Measurements from ENCODE around the gene ITPR3. TPM values are rescaled to one million over a fixed set of nuclear protein-coding genes. Genes with fewer than 3 reads are reported as not detected.

The ITPR3 gene
- total RNA-seq, 1 donor from 2014 or later: 59.5 TPM

GRCh38 chr6:33664506-33665057 lies 43.5 kb downstream of the ITPR3 start:
- DNase-seq (ENCODE audit: low read depth, low spot score): no peak

GRCh38 chr6:33665957-33666356 lies 44.8 kb downstream of the ITPR3 start:
- no peak for DNase-seq (ENCODE audit: low read depth, low spot score)

- DNase-seq (ENCODE audit: low read depth, low spot score): no peak
Measured at GRCh38 chr6:33667072-33667471, 46.0 kb downstream of the ITPR3 start.

GRCh38 chr6:33667776-33668175 lies 46.7 kb downstream of the ITPR3 start:
- DNase-seq (ENCODE audit: low read depth, low spot score): no peak

- no peak for DNase-seq (ENCODE audit: low read depth, low spot score)
Measured at GRCh38 chr6:33668328-33668727, 47.2 kb downstream of the ITPR3 start.

- no peak for DNase-seq (ENCODE audit: low read depth, low spot score)
Measured at GRCh38 chr6:33668914-33669313, 47.8 kb downstream of the ITPR3 start.

- no peak for DNase-seq (ENCODE audit: low read depth, low spot score)
Measured at GRCh38 chr6:33670086-33670660, 49.1 kb downstream of the ITPR3 start.

GRCh38 chr6:33670971-33671743 lies 50.0 kb downstream of the ITPR3 start:
- DNase-seq (ENCODE audit: low read depth, low spot score): no peak

GRCh38 chr6:33671744-33672072 lies 50.6 kb downstream of the ITPR3 start:
- DNase-seq (ENCODE audit: low read depth, low spot score): no peak

GRCh38 chr6:33672808-33673207 lies 51.7 kb downstream of the ITPR3 start:
- peak; percentile 82 for DNase-seq (ENCODE audit: low read depth, low spot score)

GRCh38 chr6:33673851-33674250 lies 52.7 kb downstream of the ITPR3 start:
- no peak for DNase-seq (ENCODE audit: low read depth, low spot score)

- DNase-seq (ENCODE audit: low read depth, low spot score): no peak
Measured at GRCh38 chr6:33675968-33676367, 54.8 kb downstream of the ITPR3 start.

GRCh38 chr6:33676416-33677142 lies 55.5 kb downstream of the ITPR3 start:
- DNase-seq (ENCODE audit: low read depth, low spot score): no peak

GRCh38 chr6:33677143-33677660 lies 56.1 kb downstream of the ITPR3 start:
- DNase-seq (ENCODE audit: low read depth, low spot score): no peak

GRCh38 chr6:33677689-33678088 lies 56.6 kb downstream of the ITPR3 start:
- DNase-seq (ENCODE audit: low read depth, low spot score): no peak

- no peak for DNase-seq (ENCODE audit: low read depth, low spot score)
Measured at GRCh38 chr6:33678233-33678931, 57.3 kb downstream of the ITPR3 start.

GRCh38 chr6:33678932-33679490 lies 57.9 kb downstream of the ITPR3 start:
- DNase-seq (ENCODE audit: low read depth, low spot score): no peak

GRCh38 chr6:33679761-33680160 lies 58.6 kb downstream of the ITPR3 start:
- DNase-seq (ENCODE audit: low read depth, low spot score): no peak

- no peak for DNase-seq (ENCODE audit: low read depth, low spot score)
Measured at GRCh38 chr6:33682341-33682740, 61.2 kb downstream of the ITPR3 start.

- no peak for DNase-seq (ENCODE audit: low read depth, low spot score)
Measured at GRCh38 chr6:33683051-33683571, 62.0 kb downstream of the ITPR3 start.

Measured in pulmonary artery endothelial cell (primary cell).